ENCODE results near the gene LDB3.
A peak's percentile ranks its signal among the peaks of the same experiment; 100 is the strongest.
"Not testable (repeated sequence)": the region's sequence is repeated elsewhere in the genome, so short reads cannot be mapped to it uniquely, and the experiment has no call there.

LDB3 gene, protein sequence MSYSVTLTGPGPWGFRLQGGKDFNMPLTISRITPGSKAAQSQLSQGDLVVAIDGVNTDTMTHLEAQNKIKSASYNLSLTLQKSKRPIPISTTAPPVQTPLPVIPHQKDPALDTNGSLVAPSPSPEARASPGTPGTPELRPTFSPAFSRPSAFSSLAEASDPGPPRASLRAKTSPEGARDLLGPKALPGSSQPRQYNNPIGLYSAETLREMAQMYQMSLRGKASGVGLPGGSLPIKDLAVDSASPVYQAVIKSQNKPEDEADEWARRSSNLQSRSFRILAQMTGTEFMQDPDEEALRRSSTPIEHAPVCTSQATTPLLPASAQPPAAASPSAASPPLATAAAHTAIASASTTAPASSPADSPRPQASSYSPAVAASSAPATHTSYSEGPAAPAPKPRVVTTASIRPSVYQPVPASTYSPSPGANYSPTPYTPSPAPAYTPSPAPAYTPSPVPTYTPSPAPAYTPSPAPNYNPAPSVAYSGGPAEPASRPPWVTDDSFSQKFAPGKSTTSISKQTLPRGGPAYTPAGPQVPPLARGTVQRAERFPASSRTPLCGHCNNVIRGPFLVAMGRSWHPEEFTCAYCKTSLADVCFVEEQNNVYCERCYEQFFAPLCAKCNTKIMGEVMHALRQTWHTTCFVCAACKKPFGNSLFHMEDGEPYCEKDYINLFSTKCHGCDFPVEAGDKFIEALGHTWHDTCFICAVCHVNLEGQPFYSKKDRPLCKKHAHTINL

GRCh38 chr10:86668297-86669165, at the start of gene LDB3:
LDB3 (plus strand) TSS chr10:86668511; CDS start chr10:86668692, 181 bp downstream.
- DNase-seq (ENCODE audit: insufficient read length, low spot score) (peak; percentile 60), FAIRE-seq (no peak)

GRCh38 chr10:86628311-86628710, 40.0 kb upstream of the LDB3 start:
- no peak for DNase-seq (ENCODE audit: insufficient read length, low spot score)
- no peak for FAIRE-seq

DNA sequence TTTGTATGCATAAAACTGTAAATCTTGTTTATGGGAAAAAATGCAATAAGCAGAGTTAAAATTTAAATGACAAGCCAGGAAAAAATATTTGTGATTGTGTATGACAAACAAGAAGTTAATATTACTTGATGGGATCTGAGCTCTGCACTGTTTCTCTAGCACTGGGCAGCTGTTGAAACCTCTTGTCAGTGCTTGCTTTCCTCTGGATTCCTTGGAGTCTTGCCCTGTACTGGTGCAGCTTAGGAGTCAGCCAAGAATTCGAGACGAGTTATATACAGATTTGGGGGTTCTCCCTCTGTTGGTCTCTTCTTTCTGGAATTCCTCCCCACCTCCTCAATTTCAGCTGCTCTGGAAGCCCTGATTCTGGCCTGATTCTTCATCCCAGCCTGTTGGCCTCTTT, 38.2 kb upstream of the LDB3 start:
- FAIRE-seq = no peak

DNA sequence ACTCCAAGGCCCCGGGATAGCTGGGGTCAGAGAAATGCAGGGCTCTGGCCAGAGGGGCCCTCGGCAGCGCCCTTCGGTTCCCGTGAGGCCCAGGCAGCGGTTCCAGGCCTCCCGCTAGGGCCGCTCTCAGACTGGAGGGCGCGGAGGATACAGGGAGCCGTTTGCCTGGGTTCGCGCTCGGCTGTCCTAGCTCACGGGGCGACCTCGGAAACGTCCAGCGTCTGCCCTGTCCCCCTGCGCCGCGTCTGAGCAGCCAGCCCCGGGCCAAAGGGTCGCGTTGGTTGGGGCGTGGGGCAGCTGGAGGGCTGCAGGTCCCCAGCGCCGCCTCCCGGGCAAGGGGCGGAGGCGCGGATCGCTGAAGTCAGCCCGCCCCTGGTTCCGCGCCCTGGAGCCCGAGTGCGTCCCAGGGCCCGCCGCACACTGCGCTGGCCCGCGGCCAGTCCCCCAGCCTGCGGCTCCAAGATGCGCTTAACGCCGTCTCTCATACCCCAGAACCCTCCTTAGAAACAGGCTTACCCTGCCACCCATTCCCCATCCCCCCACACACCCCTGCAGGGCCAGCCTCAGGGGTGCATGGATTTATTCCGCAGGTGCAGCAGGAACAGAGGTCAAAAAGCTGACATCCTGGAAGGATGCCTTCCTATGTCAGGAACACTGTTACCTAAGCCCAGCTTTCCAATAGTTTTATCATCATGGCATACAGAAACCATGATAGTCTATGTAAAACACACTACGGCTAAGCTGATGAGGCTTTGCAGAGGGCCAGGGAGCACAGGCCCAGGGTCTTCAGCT, 36.1 kb upstream of the LDB3 start:
- FAIRE-seq (no peak), DNase-seq (ENCODE audit: insufficient read length, low spot score) (no peak)

More for the DNA sequence above, 38.2 kb upstream of the LDB3 start:
- DNase-seq (ENCODE audit: insufficient read length, low spot score) = no peak

DNA sequence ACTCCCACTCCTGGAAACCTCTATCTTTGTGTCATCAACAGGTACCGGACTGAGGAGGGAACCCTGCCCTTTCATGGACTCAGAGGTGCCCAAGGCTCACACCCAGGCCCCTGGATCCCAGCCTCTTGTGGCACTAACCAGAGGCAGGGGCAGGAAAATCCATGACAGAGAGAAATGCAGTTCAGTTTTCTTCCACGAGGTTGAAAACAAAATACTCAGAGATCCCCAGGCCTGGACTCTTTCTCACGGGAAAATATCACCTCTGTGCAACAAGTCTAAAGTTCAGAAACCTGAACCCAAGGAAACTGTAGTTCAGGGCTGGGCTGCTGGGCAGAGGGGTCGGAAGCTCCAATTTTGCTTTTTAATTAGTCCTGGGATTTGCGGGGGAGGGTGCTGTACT, 35.4 kb upstream of the LDB3 start:
- no peak for DNase-seq (ENCODE audit: insufficient read length, low spot score)
- no peak for FAIRE-seq

- DNase-seq (ENCODE audit: insufficient read length, low spot score) (no peak), FAIRE-seq (no peak)
Observed at GRCh38 chr10:86635402-86635801, 32.9 kb upstream of the LDB3 start.

GRCh38 chr10:86636311-86636710, 32.0 kb upstream of the LDB3 start:
- no peak for DNase-seq (ENCODE audit: insufficient read length, low spot score)
- FAIRE-seq = no peak

DNA sequence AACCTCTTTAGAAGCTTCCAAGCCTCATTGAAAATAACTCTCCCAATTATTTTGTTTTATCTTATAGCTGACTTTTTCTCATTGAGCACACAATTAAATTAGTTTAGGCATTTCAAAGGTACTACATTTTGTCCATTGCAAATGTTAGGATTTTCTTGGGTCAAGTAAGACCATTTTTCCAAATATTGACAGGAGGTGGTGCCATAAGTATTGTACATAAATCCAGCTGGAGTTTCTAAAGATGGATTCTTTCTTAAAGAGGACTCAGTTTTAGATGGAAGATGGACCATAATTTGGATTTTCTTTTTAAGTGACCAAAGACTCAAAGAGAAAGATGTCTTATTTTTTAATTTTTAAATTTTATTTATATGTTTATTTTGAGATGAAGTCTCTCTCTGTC, 26.3 kb upstream of the LDB3 start:
- DNase-seq (ENCODE audit: insufficient read length, low spot score) (no peak), FAIRE-seq (no peak)

DNA sequence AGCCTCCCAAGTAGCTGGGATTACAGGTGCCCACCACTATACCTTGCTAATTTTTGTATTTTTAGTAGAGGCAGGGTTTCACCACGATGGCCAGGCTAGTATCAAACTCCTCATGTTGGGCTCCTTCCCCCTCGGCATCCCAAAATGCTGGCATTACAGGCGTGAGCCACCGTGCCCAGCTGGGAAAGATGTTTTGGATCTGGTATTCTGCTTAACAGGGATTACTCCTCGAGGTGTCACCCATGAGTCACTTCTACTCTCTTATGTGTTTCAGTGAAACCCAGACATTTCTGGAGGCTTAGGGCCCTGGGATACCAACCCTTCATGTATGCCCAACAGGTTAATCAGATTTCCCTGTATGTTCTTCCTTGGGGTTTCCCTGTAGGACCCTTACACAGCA, 25.8 kb upstream of the LDB3 start:
- peak; percentile 8 for FAIRE-seq

DNA sequence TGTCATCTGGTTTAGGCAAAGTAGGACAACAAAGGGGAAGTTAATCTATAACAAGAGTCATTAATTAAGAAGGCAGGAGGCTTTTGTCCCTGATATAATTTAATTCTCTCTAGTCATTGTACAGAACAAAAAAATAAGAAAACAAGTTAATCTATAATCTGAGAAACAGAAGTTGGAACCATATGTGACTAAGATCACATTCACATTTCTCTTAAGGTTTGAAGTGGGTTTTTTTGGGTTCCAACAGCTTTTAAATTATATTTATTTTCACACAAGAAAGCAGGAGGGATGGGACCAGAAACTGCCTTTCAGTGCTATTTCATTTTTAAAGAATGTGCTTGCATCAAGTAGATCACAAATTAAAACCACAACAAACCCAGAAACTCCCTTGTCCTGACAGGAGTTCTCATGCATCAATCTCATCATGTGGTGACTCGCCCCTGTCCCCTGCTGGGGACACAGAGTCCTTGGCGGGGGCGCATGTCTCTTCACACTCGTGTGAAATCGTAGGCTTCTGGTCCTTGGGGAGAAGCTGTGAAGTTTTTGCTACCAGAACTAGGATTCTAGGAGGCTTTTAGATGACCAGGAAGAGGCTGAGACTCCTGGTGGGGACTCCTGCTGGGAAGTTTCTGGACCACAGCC, 24.0 kb upstream of the LDB3 start:
- DNase-seq (ENCODE audit: insufficient read length, low spot score) (no peak), FAIRE-seq (peak; percentile 66)

More for the DNA sequence above, 25.8 kb upstream of the LDB3 start:
- no peak for DNase-seq (ENCODE audit: insufficient read length, low spot score)

DNA sequence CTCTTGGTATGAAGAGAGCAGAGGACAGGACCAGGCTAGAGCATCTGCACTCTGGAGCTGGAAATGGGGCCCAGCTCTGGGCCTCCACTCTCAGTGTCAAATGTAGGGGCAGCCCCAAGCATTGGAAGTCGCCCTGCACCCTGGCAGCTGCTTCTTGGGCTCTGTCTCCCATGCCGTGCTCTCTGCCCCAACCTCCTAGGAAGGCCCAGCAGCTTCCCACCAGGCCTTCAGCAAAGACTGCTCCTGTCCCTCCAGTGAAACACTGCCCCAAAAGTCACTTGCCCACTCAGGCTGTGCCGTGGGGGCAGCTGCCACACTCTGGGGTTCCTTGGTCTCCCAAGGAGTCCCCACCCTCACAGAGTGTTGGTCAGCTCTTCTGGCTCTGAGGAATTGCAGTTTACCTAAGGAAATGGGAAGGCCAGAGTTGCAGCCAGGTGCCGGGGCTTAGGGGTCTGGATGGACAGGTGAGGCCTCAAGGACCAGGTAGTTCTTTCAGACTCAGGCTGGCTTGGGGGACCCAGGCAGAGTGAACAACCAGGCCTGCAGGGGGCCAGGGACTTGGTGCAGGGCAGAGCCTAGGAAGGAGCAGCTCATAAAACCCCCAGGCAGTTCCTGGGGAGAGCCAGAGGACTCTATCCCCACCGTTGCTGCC, 23.4 kb upstream of the LDB3 start:
- FAIRE-seq (no peak), DNase-seq (ENCODE audit: insufficient read length, low spot score) (no peak)

DNA sequence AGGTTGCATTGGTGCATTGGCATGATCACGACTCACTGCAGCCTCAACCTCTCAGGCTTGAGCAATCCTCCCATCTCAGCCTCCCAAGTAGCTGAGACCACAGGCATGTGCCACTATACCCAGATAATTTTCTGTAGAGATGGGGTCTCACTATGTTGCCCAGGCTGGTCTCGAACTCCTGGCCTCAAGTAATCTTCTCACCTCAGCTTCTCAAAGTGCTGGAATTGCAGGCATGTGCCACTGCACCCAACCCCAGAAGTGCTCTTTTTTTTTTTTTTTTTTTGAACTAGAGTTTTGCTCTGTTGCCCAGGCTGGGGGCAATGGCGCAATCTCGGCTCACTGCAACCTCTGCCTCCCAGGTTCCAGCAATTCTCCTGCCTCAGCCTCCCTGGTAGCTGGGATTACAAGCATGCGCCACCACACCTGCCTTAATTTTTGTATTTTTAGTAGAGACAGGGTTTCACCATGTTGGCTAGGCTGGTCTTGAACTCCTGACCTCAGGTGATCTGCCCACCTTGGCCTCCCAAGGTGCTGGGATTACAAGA, 22.6 kb upstream of the LDB3 start:
- not testable (repeated sequence) for DNase-seq (ENCODE audit: insufficient read length, low spot score); FAIRE-seq

- FAIRE-seq (no peak), DNase-seq (ENCODE audit: insufficient read length, low spot score) (no peak)
Observed at GRCh38 chr10:86646532-86646931, 21.8 kb upstream of the LDB3 start.

DNA sequence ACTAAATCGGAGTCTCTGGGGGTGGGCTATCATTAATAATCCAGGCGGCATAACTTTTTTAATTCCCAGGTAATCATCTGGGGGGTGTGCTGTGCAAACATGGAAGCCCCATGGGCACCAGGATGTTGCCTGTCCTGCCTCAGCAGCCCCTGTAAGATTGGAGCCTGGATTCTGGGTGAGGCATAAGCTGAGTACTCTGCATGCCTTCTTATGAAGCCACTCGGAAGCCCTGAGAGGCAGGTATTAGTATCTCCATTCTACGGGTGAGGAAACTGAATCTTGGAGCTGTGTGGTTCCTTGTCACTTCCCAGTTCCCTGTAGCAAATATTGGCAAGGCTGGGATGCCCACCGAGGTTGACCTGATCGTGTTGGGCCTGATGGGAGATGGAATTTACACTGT, 21.4 kb upstream of the LDB3 start:
- FAIRE-seq (no peak), DNase-seq (ENCODE audit: insufficient read length, low spot score) (no peak)

DNA sequence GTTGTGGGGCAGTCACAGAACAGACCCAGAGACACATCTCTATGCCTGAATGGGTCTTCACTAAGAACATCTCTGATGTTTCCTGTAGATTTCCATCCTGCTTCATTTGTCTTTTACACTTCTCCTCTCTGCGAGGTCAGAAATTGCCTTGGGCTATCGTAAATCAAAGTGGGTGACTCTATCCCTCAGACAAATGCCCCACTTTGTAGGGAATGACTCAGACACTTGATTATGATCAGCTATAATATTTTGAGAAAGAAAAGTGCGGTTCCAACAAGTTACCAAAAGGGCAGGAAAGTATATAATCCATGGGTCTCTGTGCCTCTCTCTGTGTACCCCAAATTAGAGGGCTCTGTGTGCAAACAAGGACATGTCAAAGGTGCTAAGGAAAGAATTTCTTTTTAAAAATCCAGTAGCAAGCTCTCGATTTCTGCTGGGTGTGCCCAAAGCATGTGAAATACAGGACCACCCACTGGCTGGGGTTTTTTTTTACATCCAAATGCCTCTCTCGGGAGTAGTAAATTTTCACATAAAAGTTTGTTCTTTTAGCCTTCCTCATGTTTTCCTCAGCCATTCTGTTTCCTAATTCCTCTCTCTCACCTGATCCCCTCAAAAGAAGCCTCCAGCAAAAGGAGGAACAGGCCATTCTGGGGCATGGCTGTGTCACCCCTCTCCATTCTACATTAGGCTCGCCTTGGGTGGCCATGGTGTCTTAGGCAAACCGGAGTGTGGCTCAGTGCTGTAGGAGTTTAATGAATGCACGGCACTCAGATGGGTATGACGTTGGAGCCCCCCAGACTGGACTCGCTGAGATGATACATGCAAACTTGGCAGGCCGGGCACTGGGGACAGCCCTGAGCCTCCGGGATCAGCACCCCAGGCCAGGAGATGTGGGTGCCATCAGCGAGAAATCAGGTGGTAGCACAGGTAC, 20.3 kb upstream of the LDB3 start:
- FAIRE-seq (no peak), DNase-seq (ENCODE audit: insufficient read length, low spot score) (no peak)

DNA sequence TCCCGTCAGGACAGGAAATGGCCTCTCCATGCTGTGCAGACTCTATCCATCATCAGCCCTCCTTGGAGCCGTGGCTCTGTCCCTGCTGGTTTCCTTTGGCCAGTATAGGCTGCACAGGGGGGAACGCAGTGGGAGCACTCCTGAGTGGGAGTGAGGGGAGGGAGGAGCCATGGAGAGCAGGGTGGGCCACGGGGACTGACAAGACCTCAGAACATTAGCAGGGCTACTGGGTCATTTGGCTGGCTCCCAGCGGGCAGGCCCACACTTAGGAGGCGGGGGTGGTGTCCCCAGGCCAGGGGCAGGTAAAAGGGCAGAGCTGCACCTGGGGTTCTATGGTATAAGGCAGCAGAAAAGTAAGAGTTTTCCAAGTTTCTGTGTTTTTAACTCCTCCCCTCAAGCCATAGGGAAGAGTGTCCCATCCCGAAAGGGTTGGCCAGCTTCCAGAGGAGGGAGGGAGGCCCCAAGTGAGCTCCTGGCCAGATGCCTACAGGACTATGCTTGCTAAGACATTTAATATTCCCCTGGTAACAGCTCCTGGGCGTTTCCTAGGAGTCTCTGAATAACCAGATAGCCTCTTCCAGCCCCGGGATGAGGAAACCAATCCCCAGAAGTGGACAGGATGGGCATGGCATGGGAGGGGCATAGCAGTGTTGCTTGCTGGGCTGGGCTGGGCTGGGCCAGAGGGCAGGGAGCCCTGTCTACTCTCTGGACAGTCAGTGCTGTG, 19.4 kb upstream of the LDB3 start:
- DNase-seq (ENCODE audit: insufficient read length, low spot score) (no peak), FAIRE-seq (no peak)

DNA sequence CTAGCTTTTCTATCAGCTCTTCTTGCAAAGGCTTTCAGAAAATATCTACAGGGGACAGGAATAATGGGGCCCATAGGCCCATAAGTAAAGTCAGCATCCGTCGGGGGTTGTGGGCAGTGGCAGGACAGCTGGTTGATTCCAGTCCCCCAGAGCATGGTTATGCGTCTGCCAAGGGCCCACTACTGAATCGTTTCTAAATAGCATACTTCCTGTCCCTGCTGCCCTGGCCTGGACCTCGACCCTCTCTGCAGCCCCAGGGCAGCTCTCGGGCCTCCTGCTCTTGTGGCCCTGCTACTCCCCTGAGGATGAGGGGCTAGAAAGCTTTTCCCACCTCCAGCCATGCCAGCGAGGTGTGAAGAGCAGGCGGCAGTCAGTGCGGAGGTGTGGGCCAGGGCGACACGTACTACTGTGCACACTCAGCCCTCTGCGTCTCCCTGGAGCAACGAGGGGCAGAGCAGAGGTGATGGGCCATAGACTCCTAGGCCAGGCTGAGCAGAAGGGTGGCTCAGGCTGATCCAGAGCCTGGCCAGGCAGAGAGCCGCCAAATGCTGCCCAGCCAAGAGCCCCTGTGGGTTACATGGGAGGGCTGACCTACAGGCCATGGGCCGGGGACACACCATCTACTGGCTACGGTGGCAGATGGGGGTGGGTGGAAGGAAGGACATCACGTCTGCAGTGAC, 18.7 kb upstream of the LDB3 start:
- FAIRE-seq = no peak
- no peak for DNase-seq (ENCODE audit: insufficient read length, low spot score)
